ENCODE data around the gene NEURL3. TPM values are rescaled to one million over a fixed set of nuclear protein-coding genes. Genes with fewer than 3 reads are reported as not detected.

NEURL3 gene
- total and polyA plus RNA-seq, 2 experiments from 2014 or later = 1.8 to 8.1 TPM

DNA sequence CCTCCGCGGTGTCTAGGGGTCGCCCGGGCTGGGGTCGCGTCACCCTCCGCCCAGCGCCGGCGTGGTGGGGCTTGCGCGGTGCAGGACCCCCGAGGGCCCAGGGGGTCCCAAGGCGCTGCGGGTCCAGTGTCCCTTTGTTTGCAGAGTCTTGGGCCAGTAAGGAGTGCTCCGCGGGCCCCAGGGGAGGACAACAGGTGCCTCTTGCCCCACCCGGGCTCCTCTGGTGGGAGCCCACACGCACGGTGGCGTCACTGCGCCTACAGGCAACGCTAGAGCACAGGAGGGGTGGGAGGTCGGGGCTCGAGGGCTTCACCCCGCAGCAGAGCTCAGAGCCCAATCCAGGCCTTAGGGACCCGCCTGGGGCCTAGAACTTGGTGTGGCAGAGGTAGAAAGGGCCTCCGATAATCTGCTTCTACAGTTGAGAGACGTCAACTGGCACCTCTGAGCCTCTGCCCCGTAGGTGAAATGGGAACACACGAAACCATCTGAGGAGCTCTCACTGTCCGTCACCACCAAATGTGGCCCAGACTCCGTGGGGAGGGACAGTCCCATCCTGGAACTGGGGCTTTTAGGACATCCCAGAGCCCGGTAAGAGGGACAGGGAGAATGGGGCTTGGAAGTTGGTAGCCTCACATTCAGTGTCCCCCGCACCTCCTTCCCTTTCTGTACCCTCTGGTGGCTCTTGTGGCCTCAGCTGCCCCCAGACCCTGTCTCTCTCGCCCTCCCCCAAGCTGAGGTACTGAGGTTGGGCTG is 32.8 kb upstream of the NEURL3 start:
- peaks cover 18% of the 10 kb centered on the region for H4K20me1 ChIP-seq (ENCODE audit: insufficient read depth, poor library complexity, severe bottlenecking)
- H3K4me3 ChIP-seq = peak overlapping the region; percentile 61
- TF ChIP-seq EZH2phosphoT487 (IDR thresholded peaks at IDR 0.05; ENCODE audit: low read depth, severe bottlenecking, unreplicated experiment) (no peak), EZH2 (IDR thresholded peaks at IDR 0.05; ENCODE audit: borderline replicate concordance) (no peak)
- TF ChIP-seq, protein P1, sequence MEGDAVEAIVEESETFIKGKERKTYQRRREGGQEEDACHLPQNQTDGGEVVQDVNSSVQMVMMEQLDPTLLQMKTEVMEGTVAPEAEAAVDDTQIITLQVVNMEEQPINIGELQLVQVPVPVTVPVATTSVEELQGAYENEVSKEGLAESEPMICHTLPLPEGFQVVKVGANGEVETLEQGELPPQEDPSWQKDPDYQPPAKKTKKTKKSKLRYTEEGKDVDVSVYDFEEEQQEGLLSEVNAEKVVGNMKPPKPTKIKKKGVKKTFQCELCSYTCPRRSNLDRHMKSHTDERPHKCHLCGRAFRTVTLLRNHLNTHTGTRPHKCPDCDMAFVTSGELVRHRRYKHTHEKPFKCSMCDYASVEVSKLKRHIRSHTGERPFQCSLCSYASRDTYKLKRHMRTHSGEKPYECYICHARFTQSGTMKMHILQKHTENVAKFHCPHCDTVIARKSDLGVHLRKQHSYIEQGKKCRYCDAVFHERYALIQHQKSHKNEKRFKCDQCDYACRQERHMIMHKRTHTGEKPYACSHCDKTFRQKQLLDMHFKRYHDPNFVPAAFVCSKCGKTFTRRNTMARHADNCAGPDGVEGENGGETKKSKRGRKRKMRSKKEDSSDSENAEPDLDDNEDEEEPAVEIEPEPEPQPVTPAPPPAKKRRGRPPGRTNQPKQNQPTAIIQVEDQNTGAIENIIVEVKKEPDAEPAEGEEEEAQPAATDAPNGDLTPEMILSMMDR (IDR thresholded peaks at IDR 0.05; ENCODE audit: poor library complexity) = no peak
- no peaks in the 10 kb centered on the region for H3K9me2 ChIP-seq (replicated peaks; ENCODE audit: insufficient read depth)
- no peaks in the 10 kb centered on the region for H3K36me3 ChIP-seq (replicated peaks; ENCODE audit: insufficient read depth, low read depth)
- no peak overlapping the region for H3K27ac ChIP-seq
- H3K27me3 ChIP-seq = peaks cover 22% of the 10 kb centered on the region
- H3K4me1 ChIP-seq (ENCODE audit: insufficient read depth) = peaks cover 17% of the 10 kb centered on the region
- peak overlapping the region; percentile 98 for H3K4me2 ChIP-seq
- peaks cover 13% of the 10 kb centered on the region for H3K79me2 ChIP-seq
- no peaks in the 10 kb centered on the region for H3K9me3 ChIP-seq (ENCODE audit: low read depth)
- no peak for DNase-seq (ENCODE audit: low spot score)
- WGBS (ENCODE audit: low lambda C conversion rate, missing lambda C conversion rate) = 21% methylated on average over 21 of the region's 36 CpGs
- no peak overlapping the region for H2AFZ ChIP-seq

GRCh38 chr2:96537066-96537733 is 32.0 kb upstream of the NEURL3 start:
- no peaks in the 10 kb centered on the region for H3K9me3 ChIP-seq (ENCODE audit: low read depth)
- peak overlapping the region; percentile 8 for H2AFZ ChIP-seq
- peaks cover 24% of the 10 kb centered on the region for H3K4me1 ChIP-seq (ENCODE audit: insufficient read depth)
- peaks cover 13% of the 10 kb centered on the region for H3K79me2 ChIP-seq
- DNase-seq (ENCODE audit: low spot score) = peak; percentile 71
- H3K9me2 ChIP-seq (replicated peaks; ENCODE audit: insufficient read depth) = no peaks in the 10 kb centered on the region
- TF ChIP-seq, protein P1 (IDR thresholded peaks at IDR 0.05; ENCODE audit: poor library complexity) = no peak
- TF ChIP-seq EZH2phosphoT487 (IDR thresholded peaks at IDR 0.05; ENCODE audit: low read depth, severe bottlenecking, unreplicated experiment) = no peak
- TF ChIP-seq EZH2 (IDR thresholded peaks at IDR 0.05; ENCODE audit: borderline replicate concordance) = no peak
- peak overlapping the region; percentile 61 for H3K4me3 ChIP-seq
- H4K20me1 ChIP-seq (ENCODE audit: insufficient read depth, poor library complexity, severe bottlenecking) = peaks cover 18% of the 10 kb centered on the region
- peak overlapping the region; percentile 98 for H3K4me2 ChIP-seq
- H3K27ac ChIP-seq = peak overlapping the region; percentile 61
- peaks cover 22% of the 10 kb centered on the region for H3K27me3 ChIP-seq
- WGBS (ENCODE audit: low lambda C conversion rate, missing lambda C conversion rate) = 2% methylated on average over 38 of the region's 61 CpGs
- no peaks in the 10 kb centered on the region for H3K36me3 ChIP-seq (replicated peaks; ENCODE audit: insufficient read depth, low read depth)

- Histone ChIP-seq H3K4me3 (peak within 1 kb of the TSS; percentile 61), H3K9me3 (ENCODE audit: low read depth) (no peaks in the 10 kb centered on the region), H3K27me3 (peaks cover 22% of the 10 kb centered on the region), H2AFZ (peak within 1 kb of the TSS; percentile 8), H3K79me2 (peaks cover 13% of the 10 kb centered on the region), H3K4me1 (ENCODE audit: insufficient read depth) (peaks cover 27% of the 10 kb centered on the region), H3K4me2 (peak within 1 kb of the TSS; percentile 98), H3K9me2 (replicated peaks; ENCODE audit: insufficient read depth) (no peaks in the 10 kb centered on the region), H4K20me1 (ENCODE audit: insufficient read depth, poor library complexity, severe bottlenecking) (peaks cover 18% of the 10 kb centered on the region), H3K27ac (peak within 1 kb of the TSS; percentile 61), H3K36me3 (replicated peaks; ENCODE audit: insufficient read depth, low read depth) (no peaks in the 10 kb centered on the region)
- WGBS (ENCODE audit: low lambda C conversion rate, missing lambda C conversion rate) = 2% methylated on average over 48 of the region's 69 CpGs
- TF ChIP-seq EZH2phosphoT487 (IDR thresholded peaks at IDR 0.05; ENCODE audit: low read depth, severe bottlenecking, unreplicated experiment) (no peak), EZH2 (IDR thresholded peaks at IDR 0.05; ENCODE audit: borderline replicate concordance) (no peak)
- TF ChIP-seq, protein P1 (IDR thresholded peaks at IDR 0.05; ENCODE audit: poor library complexity) = no peak
- DNase-seq (ENCODE audit: low spot score) = peak; percentile 96
Observed at GRCh38 chr2:96536445-96537065, 31.4 kb upstream of the NEURL3 start, which contains the start of gene ARID5A. Gene ARID5A, plus strand, starts transcription at chr2:96536752. Its CDS starts 75 bp downstream, at chr2:96536827.
